ENCODE results near the gene PARD3B.

DNA sequence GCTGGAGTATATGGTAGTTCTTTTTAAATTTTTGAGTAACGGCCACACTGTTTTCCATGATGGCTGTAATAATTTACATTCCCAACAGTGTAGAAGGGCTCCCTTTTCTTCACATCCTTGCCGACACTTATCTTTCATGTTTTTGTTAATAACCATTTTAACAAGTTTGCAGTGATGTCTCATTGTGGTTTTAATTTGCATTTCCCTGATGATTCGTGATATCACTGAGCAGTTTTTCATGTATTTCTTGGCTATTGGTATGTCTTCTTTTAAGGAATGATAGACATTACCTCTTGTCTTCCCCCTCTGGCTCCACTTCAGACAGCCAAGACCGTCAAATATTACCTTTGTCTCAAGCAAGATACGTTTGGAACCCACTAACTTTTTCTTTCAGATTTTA is 765.9 kb downstream of the PARD3B start:
- TF ChIP-seq GATA3 (IDR thresholded peaks at IDR 0.05; ENCODE audit: low read depth, low read length) (no peak), GATA2 (IDR thresholded peaks at IDR 0.05; ENCODE audit: low read depth, low read length) (no peak)

All from SH-SY5Y (cell line).